GM12878 (cell line): ENCODE data around the gene ADA. TPM values are rescaled to one million over a fixed set of nuclear protein-coding genes. Genes with fewer than 3 reads are reported as not detected.

Experiments used
- ATAC-seq: fragments of 200-7000 bp; cut with Tn5 transposase; 3 replicates; pipeline ENCODE4 v1.9.1; 2020; ENCODE audit warnings: mild to moderate bottlenecking, moderate library complexity
- BruUV-seq: library from RNA; stranded (reverse); fragments of 400-500 nt; replicated peaks from 2 replicates; lab custom pipeline; 2021; lab: Mats Ljungman, UMichigan
- CTCF ChIA-PET: fragments of 300-600 bp; sonication (Branson Sonifier 250); formaldehyde crosslinking; extraction: SDS; loops from one replicate; lab custom pipeline; 2021; ENCODE audit warnings: inconsistent platforms; lab: Yijun Ruan, JAX
- POLR2A ChIA-PET: fragments of 350-600 bp; formaldehyde crosslinking; extraction: SDS; loops from one replicate; lab custom pipeline; 2021; ENCODE audit warnings: inconsistent platforms; lab: Charles Lee
- RAD21 ChIA-PET: fragments of 300-600 bp; sonication (Branson Sonifier 250); formaldehyde crosslinking; loops from one replicate; lab custom pipeline; 2023; ENCODE audit warnings: antibody characterized with exemption; ENCODE audit not compliant: unreplicated experiment; lab: Charles Lee
- SMC1A ChIA-PET: fragments of 300-600 bp; sonication (Branson Sonifier 250); formaldehyde crosslinking; loops from one replicate; lab custom pipeline; 2023; ENCODE audit not compliant: unreplicated experiment, uncharacterized antibody; lab: Charles Lee
- DNase-seq: peaks from one replicate; pipeline ENCODE4 v3.0.0-alpha.2; 2011; ENCODE audit warnings: low read depth, low spot score
- FAIRE-seq: peaks from 3 replicates; lab custom pipeline; 2011; peaks lifted over from hg19 to GRCh38; lab: Jason Lieb, UNC
- H2AFZ ChIP-seq: 2 replicates; pipeline ENCODE4 v1.6.0; 2011; ENCODE audit warnings: low read depth, low read length, control low read depth; ENCODE audit not compliant: control insufficient read depth
- H3K27ac ChIP-seq: 2 replicates; pipeline ENCODE4 v1.5.1; 2011; ENCODE audit warnings: control low read depth; ENCODE audit not compliant: control insufficient read depth, insufficient read depth
- H3K27me3 ChIP-seq, 2 experiments: replicated peaks in 1 of 2; 2 replicates each; pipeline versions ENCODE4 v1.6.0 to v1.6.1; 2011; ENCODE audit warnings: low read length in 1 of 2; ENCODE audit not compliant: control insufficient read depth in 2 of 2, insufficient read depth in 2 of 2
- H3K36me3 ChIP-seq, 2 experiments: 2 replicates each; pipeline ENCODE4 v1.5.1; 2011; ENCODE audit warnings: low read length in 1 of 2; ENCODE audit not compliant: control insufficient read depth in 2 of 2, insufficient read depth in 2 of 2
- H3K4me1 ChIP-seq: 2 replicates; pipeline ENCODE4 v1.6.1; 2011; ENCODE audit warnings: mild to moderate bottlenecking, low read length, moderate library complexity, mixed read lengths; ENCODE audit not compliant: control insufficient read depth, insufficient read depth
- H3K4me2 ChIP-seq: 2 replicates; pipeline ENCODE4 v1.6.0; 2011; ENCODE audit warnings: control low read depth; ENCODE audit not compliant: control insufficient read depth, insufficient read depth
- H3K4me3 ChIP-seq: fragments of 200-600 bp; sonication (generic); 2 replicates; pipeline ENCODE4 v1.5.1; 2016
- H3K79me2 ChIP-seq: 2 replicates; pipeline ENCODE4 v1.6.0; 2011; ENCODE audit warnings: low read length; ENCODE audit not compliant: control insufficient read depth, insufficient read depth
- H3K9ac ChIP-seq: 2 replicates; pipeline ENCODE4 v1.8.0; 2011; ENCODE audit warnings: low read length, control low read depth, mixed read lengths; ENCODE audit not compliant: control insufficient read depth, insufficient read depth
- H3K9me3 ChIP-seq: replicated peaks from 3 replicates; pipeline ENCODE4 v1.5.1; 2011; ENCODE audit warnings: mild to moderate bottlenecking, low read length; ENCODE audit not compliant: control insufficient read depth, insufficient read depth
- H4K20me1 ChIP-seq: 2 replicates; pipeline ENCODE4 v1.6.0; 2011; ENCODE audit not compliant: control insufficient read depth, insufficient read depth
- ATF7 ChIP-seq: fragments of 450-650 bp; IDR thresholded peaks from 2 replicates; pipeline ENCODE4 v1.6.1; 2016; ENCODE audit warnings: low read depth, mild to moderate bottlenecking
- BCL11A ChIP-seq: IDR thresholded peaks from 2 replicates; pipeline ENCODE4 v1.6.1; 2011; ENCODE audit warnings: low read depth, low read length
- FOXK2 ChIP-seq: fragments of 450-650 bp; IDR thresholded peaks from 2 replicates; pipeline ENCODE4 v1.6.1; 2017; ENCODE audit warnings: mild to moderate bottlenecking, moderate library complexity
- HDAC2 ChIP-seq: fragments of 200-600 bp; sonication (generic); IDR thresholded peaks from 2 replicates; pipeline ENCODE4 v1.6.1; 2017
- MTA2 ChIP-seq: fragments of 450-650 bp; IDR thresholded peaks from 2 replicates; pipeline ENCODE4 v1.6.1; 2016; ENCODE audit warnings: low read depth, mild to moderate bottlenecking, moderate library complexity
- MYC ChIP-seq: IDR thresholded peaks from 2 replicates; pipeline ENCODE4 v1.6.1; 2011; ENCODE audit warnings: mild to moderate bottlenecking, low read length, moderate library complexity, inconsistent platforms; ENCODE audit not compliant: insufficient read depth, insufficient replicate concordance, insufficient read length, severe bottlenecking
- RAD21 ChIP-seq: IDR thresholded peaks from 2 replicates; pipeline ENCODE4 v1.6.1; 2011; ENCODE audit warnings: mild to moderate bottlenecking, low read depth, low read length, moderate library complexity; ENCODE audit not compliant: insufficient read depth
- RELA ChIP-seq: fragments of 450-650 bp; IDR thresholded peaks from 2 replicates; pipeline ENCODE4 v1.8.0; 2014; ENCODE audit warnings: borderline replicate concordance; ENCODE audit not compliant: partially characterized antibody
- SP1 ChIP-seq: IDR thresholded peaks from one replicate; pipeline ENCODE4 v1.6.1; 2011; ENCODE audit warnings: low read depth, low read length
- YY1 ChIP-seq: IDR thresholded peaks from 2 replicates; pipeline ENCODE4 v1.6.1; 2011; ENCODE audit warnings: low read depth, mild to moderate bottlenecking, low read length
- ZNF24 ChIP-seq: fragments of 450-650 bp; IDR thresholded peaks from 2 replicates; pipeline ENCODE4 v1.6.1; 2017; ENCODE audit warnings: antibody characterized with exemption, mild to moderate bottlenecking
- WGBS: methylation state at CpG from one replicate; pipeline ENCODE4 v1.1.6; 2016; ENCODE audit warnings: low lambda C conversion rate; ENCODE audit not compliant: insufficient replicate concordance, insufficient coverage; ENCODE audit errors: missing lambda C conversion rate; 5-methylcytosine and 5-hydroxymethylcytosine counted together
- in situ Hi-C: fragments of 300-500 bp; cut with MboI; formaldehyde crosslinking; loops from 9 replicates; pipeline ENCODE4 v1.14.3; 2018; ENCODE audit warnings: mixed read lengths
- intact Hi-C: fragments of 100-400 bp; cut with micrococcal nuclease; formaldehyde crosslinking; loops from one replicate; pipeline ENCODE4 v1.14.2; 2022; ENCODE audit not compliant: unreplicated experiment
- polyA plus RNA-seq, 11 experiments: library from polyadenylated mRNA; depleted of rRNA in 4 of 11; unstranded in 6 of 11; stranded (reverse) in 5 of 11; fragments of >200 nt; fragmentation: Nextera tagmentation in 4 of 11; fragmentation: Illumina TruSeq in 1 of 11; extraction: Ambion mirVana in 4 of 11; extraction: Trizol in 1 of 11; gene quantifications; 1 replicate in 1 of 11; 2 replicates in 10 of 11; pipeline versions ENCODE4 v1.2.1 to v1.2.3, GENCODE V29; 2011 to 2016; ENCODE audit warnings: inconsistent platforms in 2 of 11, missing spikeins in 2 of 11, low read depth in 1 of 11
- total RNA-seq, 4 experiments: library from RNA; depleted of rRNA in 3 of 4; stranded (reverse); fragments of >200 nt in 3 of 4; fragmentation: Illumina TruSeq in 1 of 4; extraction: Trizol in 1 of 4; gene quantifications; 2 replicates each; pipeline versions ENCODE4 v1.2.1 to v1.2.3, GENCODE V29; 2013 to 2021
- TF ChIP-seq, protein P1 (sequence below): fragments of 450-650 bp; conservative IDR thresholded peaks from 2 replicates; pipeline ENCODE4 v1.6.1; 2017; ENCODE audit warnings: mild to moderate bottlenecking, moderate library complexity
- TF ChIP-seq, protein P2 (sequence below): fragments of 450-650 bp; IDR thresholded peaks from 2 replicates; pipeline ENCODE4 v1.6.1; 2017; ENCODE audit warnings: mild to moderate bottlenecking
- TF ChIP-seq, protein P3 (sequence below), 3 experiments: IDR thresholded peaks in 2 of 3; conservative IDR thresholded peaks in 1 of 3; 2 replicates each; pipeline ENCODE4 v1.5.1; 2011; ENCODE audit warnings: low read depth in 3 of 3, low read length in 3 of 3, mild to moderate bottlenecking in 3 of 3, control low read depth in 2 of 3, moderate library complexity in 2 of 3, inconsistent platforms in 1 of 3, mixed read lengths in 1 of 3; ENCODE audit not compliant: control insufficient read depth in 2 of 3, insufficient read depth in 1 of 3; ENCODE audit errors: extremely low read depth in 1 of 3
- TF ChIP-seq, protein P4 (sequence below): fragments of 450-650 bp; IDR thresholded peaks from 2 replicates; pipeline ENCODE4 v1.6.1; 2018; ENCODE audit warnings: mild to moderate bottlenecking, low read depth, moderate library complexity; ENCODE audit not compliant: partially characterized antibody

The ADA gene
- total and polyA plus RNA-seq, 10 of the 15 experiments (the other 5 are each of a cell fraction or from before 2014, with no cell fraction given) = 40.9 to 217 (median 90.8) TPM

DNA sequence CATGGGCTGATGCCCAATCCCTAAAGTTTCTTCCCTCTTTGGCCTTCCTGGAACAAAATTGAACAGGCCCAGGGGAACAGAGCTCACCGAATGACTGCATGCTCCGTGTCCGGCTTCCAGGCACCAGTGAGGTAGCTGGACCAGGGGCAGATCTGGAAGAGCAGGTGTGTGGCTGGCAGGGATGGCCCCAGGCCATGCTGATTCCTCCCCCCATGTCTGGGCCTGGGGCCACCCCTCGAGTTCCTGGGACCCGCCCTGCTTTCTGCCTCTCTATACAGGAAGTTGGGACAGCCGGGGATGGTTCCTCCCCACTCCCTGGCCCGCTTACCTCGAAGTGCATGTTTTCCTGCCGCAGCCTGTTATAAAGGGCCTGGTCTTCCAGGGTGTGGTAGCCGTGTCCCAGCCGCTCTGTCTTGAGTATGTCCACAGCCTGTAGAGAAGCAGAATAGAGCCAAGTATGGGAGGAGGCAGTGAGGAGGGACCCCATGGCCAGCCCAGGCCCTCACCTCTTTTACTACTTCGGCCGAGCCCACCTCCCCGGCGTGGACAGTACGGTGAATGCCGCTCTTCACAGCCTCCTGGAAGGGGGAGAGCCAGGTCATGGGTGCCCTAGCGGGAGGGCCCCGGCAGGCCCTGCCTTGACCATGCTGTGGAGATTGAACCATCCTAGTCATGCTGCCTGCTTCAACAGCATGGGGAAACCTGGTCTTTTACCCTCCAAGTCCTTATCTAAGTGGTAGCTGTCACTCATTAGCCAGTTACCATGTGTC, 28.8 kb downstream of the ADA start:
- H2AFZ ChIP-seq = no peak overlapping the region
- H3K4me1 ChIP-seq = peaks cover 7% of the 10 kb centered on the region
- RAD21 ChIA-PET = no interaction called here
- in situ Hi-C loops = no loop called here
- no peaks in the 10 kb centered on the region for H4K20me1 ChIP-seq
- POLR2A ChIA-PET = interaction anchor here (1.0 kb wide), 1 partner anchor 35 kb away, joined by 3 read pairs; no protein-coding TSS in a partner anchor
- H3K79me2 ChIP-seq = no peaks in the 10 kb centered on the region
- SMC1A ChIA-PET = interaction anchor here (1.9 kb wide), 1 partner anchor 60 kb away, joined by 5 read pairs; no protein-coding TSS in a partner anchor
- H3K27me3 ChIP-seq = no peaks in the 10 kb centered on the region
- ATAC-seq (no peak), FAIRE-seq (no peak), DNase-seq (no peak)
- CTCF ChIA-PET = interaction anchor here (3.3 kb wide), 1 partner anchor 61 kb away, joined by 13 read pairs; no protein-coding TSS in a partner anchor
- no peak overlapping the region for H3K27ac ChIP-seq
- no peak overlapping the region for H3K4me2 ChIP-seq
- no peak overlapping the region for H3K4me3 ChIP-seq
- intact Hi-C loops = no loop called here
- peaks cover 40 to 43% of the 10 kb centered on the region in 2 experiments for H3K36me3 ChIP-seq
- no peak for TF ChIP-seq RAD21
- TF ChIP-seq ATF7 = no peak
- TF ChIP-seq HDAC2 = no peak
- no peak for TF ChIP-seq MTA2
- no peak for TF ChIP-seq BCL11A
- TF ChIP-seq, protein P1, sequence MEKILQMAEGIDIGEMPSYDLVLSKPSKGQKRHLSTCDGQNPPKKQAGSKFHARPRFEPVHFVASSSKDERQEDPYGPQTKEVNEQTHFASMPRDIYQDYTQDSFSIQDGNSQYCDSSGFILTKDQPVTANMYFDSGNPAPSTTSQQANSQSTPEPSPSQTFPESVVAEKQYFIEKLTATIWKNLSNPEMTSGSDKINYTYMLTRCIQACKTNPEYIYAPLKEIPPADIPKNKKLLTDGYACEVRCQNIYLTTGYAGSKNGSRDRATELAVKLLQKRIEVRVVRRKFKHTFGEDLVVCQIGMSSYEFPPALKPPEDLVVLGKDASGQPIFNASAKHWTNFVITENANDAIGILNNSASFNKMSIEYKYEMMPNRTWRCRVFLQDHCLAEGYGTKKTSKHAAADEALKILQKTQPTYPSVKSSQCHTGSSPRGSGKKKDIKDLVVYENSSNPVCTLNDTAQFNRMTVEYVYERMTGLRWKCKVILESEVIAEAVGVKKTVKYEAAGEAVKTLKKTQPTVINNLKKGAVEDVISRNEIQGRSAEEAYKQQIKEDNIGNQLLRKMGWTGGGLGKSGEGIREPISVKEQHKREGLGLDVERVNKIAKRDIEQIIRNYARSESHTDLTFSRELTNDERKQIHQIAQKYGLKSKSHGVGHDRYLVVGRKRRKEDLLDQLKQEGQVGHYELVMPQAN = no peak
- TF ChIP-seq MYC = no peak
- TF ChIP-seq, protein P2, sequence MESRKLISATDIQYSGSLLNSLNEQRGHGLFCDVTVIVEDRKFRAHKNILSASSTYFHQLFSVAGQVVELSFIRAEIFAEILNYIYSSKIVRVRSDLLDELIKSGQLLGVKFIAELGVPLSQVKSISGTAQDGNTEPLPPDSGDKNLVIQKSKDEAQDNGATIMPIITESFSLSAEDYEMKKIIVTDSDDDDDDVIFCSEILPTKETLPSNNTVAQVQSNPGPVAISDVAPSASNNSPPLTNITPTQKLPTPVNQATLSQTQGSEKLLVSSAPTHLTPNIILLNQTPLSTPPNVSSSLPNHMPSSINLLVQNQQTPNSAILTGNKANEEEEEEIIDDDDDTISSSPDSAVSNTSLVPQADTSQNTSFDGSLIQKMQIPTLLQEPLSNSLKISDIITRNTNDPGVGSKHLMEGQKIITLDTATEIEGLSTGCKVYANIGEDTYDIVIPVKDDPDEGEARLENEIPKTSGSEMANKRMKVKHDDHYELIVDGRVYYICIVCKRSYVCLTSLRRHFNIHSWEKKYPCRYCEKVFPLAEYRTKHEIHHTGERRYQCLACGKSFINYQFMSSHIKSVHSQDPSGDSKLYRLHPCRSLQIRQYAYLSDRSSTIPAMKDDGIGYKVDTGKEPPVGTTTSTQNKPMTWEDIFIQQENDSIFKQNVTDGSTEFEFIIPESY = no peak
- TF ChIP-seq SP1 = no peak
- TF ChIP-seq, protein P3, sequence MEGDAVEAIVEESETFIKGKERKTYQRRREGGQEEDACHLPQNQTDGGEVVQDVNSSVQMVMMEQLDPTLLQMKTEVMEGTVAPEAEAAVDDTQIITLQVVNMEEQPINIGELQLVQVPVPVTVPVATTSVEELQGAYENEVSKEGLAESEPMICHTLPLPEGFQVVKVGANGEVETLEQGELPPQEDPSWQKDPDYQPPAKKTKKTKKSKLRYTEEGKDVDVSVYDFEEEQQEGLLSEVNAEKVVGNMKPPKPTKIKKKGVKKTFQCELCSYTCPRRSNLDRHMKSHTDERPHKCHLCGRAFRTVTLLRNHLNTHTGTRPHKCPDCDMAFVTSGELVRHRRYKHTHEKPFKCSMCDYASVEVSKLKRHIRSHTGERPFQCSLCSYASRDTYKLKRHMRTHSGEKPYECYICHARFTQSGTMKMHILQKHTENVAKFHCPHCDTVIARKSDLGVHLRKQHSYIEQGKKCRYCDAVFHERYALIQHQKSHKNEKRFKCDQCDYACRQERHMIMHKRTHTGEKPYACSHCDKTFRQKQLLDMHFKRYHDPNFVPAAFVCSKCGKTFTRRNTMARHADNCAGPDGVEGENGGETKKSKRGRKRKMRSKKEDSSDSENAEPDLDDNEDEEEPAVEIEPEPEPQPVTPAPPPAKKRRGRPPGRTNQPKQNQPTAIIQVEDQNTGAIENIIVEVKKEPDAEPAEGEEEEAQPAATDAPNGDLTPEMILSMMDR (IDR thresholded peaks at IDR 0.05 in 2 of 3, conservative IDR thresholded peaks at IDR 0.05 in 1 of 3; ENCODE audit: control insufficient read depth in 2 of 3, extremely low read depth in 1 of 3, insufficient read depth in 1 of 3, low read depth in 3 of 3, low read length in 3 of 3) = no peak
- TF ChIP-seq ZNF24 = no peak
- no peak for TF ChIP-seq YY1
- no peak for TF ChIP-seq RELA
- TF ChIP-seq, protein P4, sequence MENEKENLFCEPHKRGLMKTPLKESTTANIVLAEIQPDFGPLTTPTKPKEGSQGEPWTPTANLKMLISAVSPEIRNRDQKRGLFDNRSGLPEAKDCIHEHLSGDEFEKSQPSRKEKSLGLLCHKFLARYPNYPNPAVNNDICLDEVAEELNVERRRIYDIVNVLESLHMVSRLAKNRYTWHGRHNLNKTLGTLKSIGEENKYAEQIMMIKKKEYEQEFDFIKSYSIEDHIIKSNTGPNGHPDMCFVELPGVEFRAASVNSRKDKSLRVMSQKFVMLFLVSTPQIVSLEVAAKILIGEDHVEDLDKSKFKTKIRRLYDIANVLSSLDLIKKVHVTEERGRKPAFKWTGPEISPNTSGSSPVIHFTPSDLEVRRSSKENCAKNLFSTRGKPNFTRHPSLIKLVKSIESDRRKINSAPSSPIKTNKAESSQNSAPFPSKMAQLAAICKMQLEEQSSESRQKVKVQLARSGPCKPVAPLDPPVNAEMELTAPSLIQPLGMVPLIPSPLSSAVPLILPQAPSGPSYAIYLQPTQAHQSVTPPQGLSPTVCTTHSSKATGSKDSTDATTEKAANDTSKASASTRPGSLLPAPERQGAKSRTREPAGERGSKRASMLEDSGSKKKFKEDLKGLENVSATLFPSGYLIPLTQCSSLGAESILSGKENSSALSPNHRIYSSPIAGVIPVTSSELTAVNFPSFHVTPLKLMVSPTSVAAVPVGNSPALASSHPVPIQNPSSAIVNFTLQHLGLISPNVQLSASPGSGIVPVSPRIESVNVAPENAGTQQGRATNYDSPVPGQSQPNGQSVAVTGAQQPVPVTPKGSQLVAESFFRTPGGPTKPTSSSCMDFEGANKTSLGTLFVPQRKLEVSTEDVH = no peak
- no peak for TF ChIP-seq FOXK2
- BruUV-seq = no TSS peak
- 96% methylated on average over 19 of the region's 19 CpGs for WGBS
- H3K9ac ChIP-seq = no peak overlapping the region
- no peaks in the 10 kb centered on the region; the same call in 1 of the 3 replicates for H3K9me3 ChIP-seq
